HPDE6-E6E7 (cell line): ENCODE measurements around the gene CDY2B.
"Not testable (repeated sequence)": the region's sequence is repeated elsewhere in the genome, so short reads cannot be mapped to it uniquely, and the experiment has no call there.

ENCODE experiments used
- DNase-seq: peaks from one replicate; pipeline ENCODE4 v3.0.0; 2011; ENCODE audit warnings: missing footprints; ENCODE audit errors: extremely low spot score

The CDY2B gene

GRCh38 chrY:17880120-17880519 lies at the start of gene CDY2B:
TSS of gene CDY2B (minus strand) at chrY:17880220. CDS start at chrY:17879892, 328 bp downstream.
- not testable (repeated sequence) for DNase-seq

GRCh38 chrY:17908009-17908408 lies 28.0 kb upstream of the CDY2B start:
- DNase-seq = not testable (repeated sequence)

- DNase-seq = not testable (repeated sequence)
Observed at GRCh38 chrY:17907351-17907750, 27.3 kb upstream of the CDY2B start.

- not testable (repeated sequence) for DNase-seq
Observed at GRCh38 chrY:17881697-17882096, 1.7 kb upstream of the CDY2B start.

GRCh38 chrY:17876767-17877166 lies 3.3 kb downstream of the CDY2B start:
- DNase-seq = not testable (repeated sequence)

- DNase-seq = not testable (repeated sequence)
Observed at GRCh38 chrY:17875401-17875800, 4.6 kb downstream of the CDY2B start.

- DNase-seq = not testable (repeated sequence)
Observed at GRCh38 chrY:17871194-17871903, 8.7 kb downstream of the CDY2B start.

- DNase-seq = not testable (repeated sequence)
Observed at GRCh38 chrY:17870737-17871136, 9.3 kb downstream of the CDY2B start.

GRCh38 chrY:17867850-17868249 lies 12.2 kb downstream of the CDY2B start:
- not testable (repeated sequence) for DNase-seq

GRCh38 chrY:17860634-17861033 lies 19.4 kb downstream of the CDY2B start:
- not testable (repeated sequence) for DNase-seq

- not testable (repeated sequence) for DNase-seq
Observed at GRCh38 chrY:17856963-17857848, 22.8 kb downstream of the CDY2B start.

- not testable (repeated sequence) for DNase-seq
Observed at GRCh38 chrY:17856508-17856907, 23.5 kb downstream of the CDY2B start.

- DNase-seq = not testable (repeated sequence)
Observed at GRCh38 chrY:17849131-17849530, 30.9 kb downstream of the CDY2B start.

GRCh38 chrY:17832149-17832548 lies 47.9 kb downstream of the CDY2B start:
- DNase-seq = not testable (repeated sequence)
